SK-N-SH (cell line): ENCODE measurements around the gene SMYD3. TPM values are rescaled to one million over a fixed set of nuclear protein-coding genes. Genes with fewer than 3 reads are reported as not detected.

Source experiments
- CTCF ChIA-PET: fragments of 300-600, 350-600 bp; formaldehyde crosslinking; extraction: SDS; loops from one replicate; lab custom pipeline; 2021; lab: Yijun Ruan, JAX
- POLR2A ChIA-PET: fragments of 350-600 bp; sonication (Branson Sonifier 250); formaldehyde crosslinking; extraction: SDS; loops from one replicate; lab custom pipeline; 2020; ENCODE audit warnings: antibody characterized with exemption, inconsistent platforms; lab: Yijun Ruan, JAX
- DNase-seq: peaks from one replicate; pipeline ENCODE4 v3.0.0; 2012
- H2AFZ ChIP-seq: fragments of 200-600 bp; sonication (generic); 2 replicates; pipeline ENCODE4 v1.8.1; 2016; ENCODE audit warnings: antibody characterized with exemption, mild to moderate bottlenecking, low read depth
- H3F3A ChIP-seq: fragments of 200-600 bp; sonication (generic); replicated peaks from 2 replicates; pipeline ENCODE3; 2016; ENCODE audit warnings: antibody characterized with exemption, mild to moderate bottlenecking; ENCODE audit not compliant: insufficient read depth
- H3K27ac ChIP-seq, 2 experiments: fragments of 200-500 bp in 1 of 2; fragments of 200-600 bp in 1 of 2; sonication (Bioruptor generic) in 1 of 2; sonication (generic), shearing (Covaris generic) in 1 of 2; 2 replicates each; pipeline versions ENCODE4 v1.5.1 to v1.6.1; 2014 to 2016; ENCODE audit warnings: low read depth in 2 of 2, inconsistent platforms in 1 of 2, low read length in 1 of 2, mild to moderate bottlenecking in 1 of 2, mixed read lengths in 1 of 2
- H3K27me3 ChIP-seq: fragments of 200-600 bp; sonication (generic), shearing (Covaris generic); 2 replicates; pipeline ENCODE4 v1.6.1; 2016; ENCODE audit warnings: mixed run types; ENCODE audit not compliant: insufficient read depth
- H3K36me3 ChIP-seq, 2 experiments: fragments of 200-500 bp in 1 of 2; fragments of 200-600 bp in 1 of 2; sonication (Bioruptor generic) in 1 of 2; sonication (generic) in 1 of 2; replicated peaks in 1 of 2; 2 replicates each; pipeline versions ENCODE3 to v1.5.1; 2014 to 2016; ENCODE audit warnings: low read length in 1 of 2, mild to moderate bottlenecking in 1 of 2; ENCODE audit not compliant: insufficient read depth in 2 of 2, control insufficient read depth in 1 of 2
- H3K4me1 ChIP-seq, 2 experiments: fragments of 200-500 bp in 1 of 2; fragments of 200-600 bp in 1 of 2; sonication (Bioruptor generic) in 1 of 2; sonication (generic), shearing (Covaris generic) in 1 of 2; 2 replicates each; pipeline versions ENCODE4 v1.5.1 to v1.6.1; 2014 to 2016; ENCODE audit warnings: low read depth in 1 of 2, low read length in 1 of 2, mixed run types in 1 of 2; ENCODE audit not compliant: insufficient read depth in 2 of 2, control insufficient read depth in 1 of 2
- H3K4me2 ChIP-seq: fragments of 200-600 bp; sonication (generic), shearing (Covaris generic); 2 replicates; pipeline ENCODE4 v1.6.1; 2017; ENCODE audit warnings: mixed run types
- H3K4me3 ChIP-seq, 2 experiments: fragments of 200-500 bp in 1 of 2; fragments of 200-600 bp in 1 of 2; sonication (Bioruptor generic) in 1 of 2; sonication (generic), shearing (Covaris generic) in 1 of 2; 2 replicates each; pipeline versions ENCODE4 v1.5.1 to v1.8.1; 2014 to 2016; ENCODE audit warnings: low read depth in 2 of 2, inconsistent platforms in 1 of 2, low read length in 1 of 2, mild to moderate bottlenecking in 1 of 2, mixed read lengths in 1 of 2, moderate library complexity in 1 of 2
- H3K79me2 ChIP-seq: fragments of 200-600 bp; sonication (generic); 2 replicates; pipeline ENCODE4 v1.8.1; 2017; ENCODE audit warnings: mild to moderate bottlenecking; ENCODE audit not compliant: insufficient read depth
- H3K9ac ChIP-seq: fragments of 200-600 bp; sonication (generic); 2 replicates; pipeline ENCODE4 v1.6.1; 2017; ENCODE audit warnings: mixed run types
- H3K9me2 ChIP-seq: fragments of 200-600 bp; sonication (generic); 2 replicates; pipeline ENCODE4 v1.6.1; 2017; ENCODE audit warnings: mixed run types
- H3K9me3 ChIP-seq: fragments of 200-600 bp; sonication (generic); 2 replicates; pipeline ENCODE4 v1.6.1; 2017; ENCODE audit warnings: mixed run types, mild to moderate bottlenecking, moderate library complexity
- H4K20me1 ChIP-seq: fragments of 200-600 bp; sonication (generic); 2 replicates; pipeline ENCODE4 v1.6.1; 2017; ENCODE audit warnings: mild to moderate bottlenecking, mixed run types; ENCODE audit not compliant: insufficient read depth
- CHD2 ChIP-seq: fragments of 150-350 bp; IDR thresholded peaks from 2 replicates; pipeline ENCODE4 v1.6.1; 2018; ENCODE audit warnings: low read length; ENCODE audit not compliant: partially characterized antibody
- FOSL2 ChIP-seq: IDR thresholded peaks from 2 replicates; pipeline ENCODE4 v1.4.0; 2012; ENCODE audit warnings: low read depth, mild to moderate bottlenecking, moderate library complexity, borderline replicate concordance
- GATA2 ChIP-seq: sonication (generic); formaldehyde crosslinking; IDR thresholded peaks from 2 replicates; pipeline ENCODE4 v1.5.0; 2020; ENCODE audit warnings: mild to moderate bottlenecking, missing genetic modification reagents
- JUND ChIP-seq: IDR thresholded peaks from 2 replicates; pipeline ENCODE4 v1.4.0; 2012
- MEF2A ChIP-seq: IDR thresholded peaks from 2 replicates; pipeline ENCODE4 v1.4.0; 2012; ENCODE audit warnings: low read depth, borderline replicate concordance
- NFIC ChIP-seq: IDR thresholded peaks from 2 replicates; pipeline ENCODE4 v1.4.0; 2012; ENCODE audit warnings: borderline replicate concordance
- NRF1 ChIP-seq: IDR thresholded peaks from 2 replicates; pipeline ENCODE4 v1.6.1; 2012; ENCODE audit warnings: low read depth, mild to moderate bottlenecking, low read length
- RAD21 ChIP-seq: IDR thresholded peaks from 2 replicates; pipeline ENCODE4 v1.6.1; 2012; ENCODE audit warnings: mild to moderate bottlenecking, low read length
- RCOR1 ChIP-seq: fragments of 150-350 bp; IDR thresholded peaks from 2 replicates; pipeline ENCODE4 v1.6.1; 2017; ENCODE audit warnings: antibody characterized with exemption, low read length
- RFX5 ChIP-seq: IDR thresholded peaks from 2 replicates; pipeline ENCODE4 v1.6.1; 2012; ENCODE audit warnings: mild to moderate bottlenecking, improper control_type of control experiment, low read length
- SMC3 ChIP-seq: IDR thresholded peaks from 2 replicates; pipeline ENCODE4 v1.6.1; 2012; ENCODE audit warnings: low read depth, low read length, improper control_type of control experiment
- TAF1 ChIP-seq: IDR thresholded peaks from 2 replicates; pipeline ENCODE4 v1.6.1; 2012; ENCODE audit warnings: low read depth, mild to moderate bottlenecking, low read length, moderate library complexity, borderline replicate concordance
- TCF12 ChIP-seq: IDR thresholded peaks from 2 replicates; pipeline ENCODE4 v1.4.0; 2012
- TEAD4 ChIP-seq: IDR thresholded peaks from 2 replicates; pipeline ENCODE4 v1.4.0; 2012; ENCODE audit warnings: mild to moderate bottlenecking, borderline replicate concordance; ENCODE audit not compliant: insufficient read depth
- WGBS: methylation state at CpG from one replicate; pipeline ENCODE4 v1.1.6; 2017; ENCODE audit warnings: low lambda C conversion rate; 5-methylcytosine and 5-hydroxymethylcytosine counted together
- polyA plus RNA-seq, 3 experiments: library from polyadenylated mRNA; depleted of rRNA; stranded (reverse); fragments of >200 nt; gene quantifications; 2 replicates each; pipeline ENCODE4 v1.2.3, GENCODE V29; 2012
- TF ChIP-seq, protein P1 (sequence below): fragments of 150-350 bp; IDR thresholded peaks from 2 replicates; pipeline ENCODE4 v1.6.1; 2016; ENCODE audit warnings: mild to moderate bottlenecking, low read depth, low read length
- TF ChIP-seq, protein P2 (sequence below): fragments of 150-350 bp; IDR thresholded peaks from 2 replicates; pipeline ENCODE4 v1.6.1; 2017; ENCODE audit warnings: antibody characterized with exemption, low read length, low read depth, borderline replicate concordance
- TF ChIP-seq, protein P3 (sequence below): IDR thresholded peaks from 2 replicates; pipeline ENCODE4 v1.6.1; 2012; ENCODE audit warnings: mild to moderate bottlenecking, low read depth, low read length, moderate library complexity
- TF ChIP-seq, protein P4 (sequence below): IDR thresholded peaks from 2 replicates; pipeline ENCODE4 v1.4.0; 2012; ENCODE audit warnings: low read depth, borderline replicate concordance
- TF ChIP-seq, protein P5 (sequence below): IDR thresholded peaks from 2 replicates; pipeline ENCODE4; 2012
- TF ChIP-seq, protein P6 (sequence below): fragments of 200-600 bp; sonication (generic); IDR thresholded peaks from 2 replicates; pipeline ENCODE4 v1.6.1; 2017; ENCODE audit warnings: antibody characterized with exemption, mild to moderate bottlenecking, moderate library complexity

Gene SMYD3
- polyA plus RNA-seq, 1 of the 3 experiments (the other 2 are of a cell fraction) = 31.4 TPM

DNA sequence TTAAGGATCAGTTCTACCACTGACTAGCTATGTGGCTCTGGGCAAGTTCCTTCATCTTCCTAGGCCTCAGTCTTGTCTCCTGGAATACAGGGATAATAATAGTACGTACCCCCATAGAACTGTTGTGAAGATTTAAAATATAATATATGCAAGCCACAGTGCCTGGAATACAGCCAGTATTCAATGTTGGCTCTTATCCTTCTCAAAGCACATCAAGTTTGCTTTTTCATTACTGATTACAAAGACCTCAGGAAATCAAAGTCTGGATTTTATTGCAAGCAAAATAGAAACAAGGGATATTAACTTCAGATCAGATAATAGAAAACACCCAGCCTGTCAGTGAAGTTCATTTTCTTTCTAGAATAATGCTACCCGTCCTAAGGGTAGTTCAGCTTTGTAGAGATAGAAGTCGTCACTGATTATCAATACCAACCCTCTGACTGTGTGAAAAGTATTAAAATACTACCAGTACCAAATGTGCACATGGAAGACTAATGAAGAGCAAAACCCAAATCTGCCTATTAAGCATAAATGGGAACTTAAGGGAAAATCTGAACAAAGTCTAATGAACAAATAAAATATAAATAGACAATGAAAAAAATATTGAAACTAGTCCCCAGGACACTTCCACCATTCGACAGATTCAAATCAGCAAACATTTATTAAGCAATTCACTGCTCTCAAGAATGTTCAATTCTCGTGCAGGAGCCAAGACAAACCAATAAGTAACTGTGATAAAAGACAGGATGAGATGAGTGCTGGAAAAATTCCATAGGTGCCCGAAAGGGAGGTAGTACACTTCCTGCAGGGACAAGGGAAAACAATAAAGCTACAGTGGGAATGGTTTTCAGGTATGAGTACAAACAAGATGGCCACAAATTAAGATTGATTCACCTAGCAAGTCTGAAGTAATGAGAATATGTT is 206.2 kb downstream of the SMYD3 start:
- Histone ChIP-seq H3K27me3 (no peaks in the 10 kb centered on the region), H4K20me1 (no peaks in the 10 kb centered on the region), H3K36me3 (no peaks in the 10 kb centered on the region), H3K4me1 (peaks cover 14 to 38% of the 10 kb centered on the region in 2 experiments; a peak in 3 of 4 replicates), H3K4me2 (no peak overlapping the region), H3K27ac (no peak overlapping the region), H3K79me2 (no peaks in the 10 kb centered on the region), H3F3A (peaks cover 9% of the 10 kb centered on the region), H3K9me3 (no peaks in the 10 kb centered on the region), H3K4me3 (no peak overlapping the region), H3K9ac (no peak overlapping the region), H2AFZ (no peak overlapping the region), H3K9me2 (no peaks in the 10 kb centered on the region)
- CTCF ChIA-PET = interaction anchor here (2.0 to 2.1 kb wide), 2 partner anchors 20 to 150 kb away, joined by 4 to 8 read pairs; no protein-coding TSS in a partner anchor
- WGBS = 58% methylated on average over 6 of the region's 6 CpGs
- no peak for DNase-seq
- POLR2A ChIA-PET = no interaction called here
- TF ChIP-seq RAD21 (no peak), CHD2 (no peak), FOSL2 (no peak), TAF1 (no peak), SMC3 (no peak), RCOR1 (no peak), JUND (no peak), TCF12 (no peak), NRF1 (no peak), RFX5 (no peak), GATA2 (CRISPR knock-in tag) (no peak), NFIC (no peak), MEF2A (no peak), TEAD4 (no peak)
- TF ChIP-seq, protein P1, sequence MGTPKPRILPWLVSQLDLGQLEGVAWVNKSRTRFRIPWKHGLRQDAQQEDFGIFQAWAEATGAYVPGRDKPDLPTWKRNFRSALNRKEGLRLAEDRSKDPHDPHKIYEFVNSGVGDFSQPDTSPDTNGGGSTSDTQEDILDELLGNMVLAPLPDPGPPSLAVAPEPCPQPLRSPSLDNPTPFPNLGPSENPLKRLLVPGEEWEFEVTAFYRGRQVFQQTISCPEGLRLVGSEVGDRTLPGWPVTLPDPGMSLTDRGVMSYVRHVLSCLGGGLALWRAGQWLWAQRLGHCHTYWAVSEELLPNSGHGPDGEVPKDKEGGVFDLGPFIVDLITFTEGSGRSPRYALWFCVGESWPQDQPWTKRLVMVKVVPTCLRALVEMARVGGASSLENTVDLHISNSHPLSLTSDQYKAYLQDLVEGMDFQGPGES = no peak
- TF ChIP-seq, protein P2, sequence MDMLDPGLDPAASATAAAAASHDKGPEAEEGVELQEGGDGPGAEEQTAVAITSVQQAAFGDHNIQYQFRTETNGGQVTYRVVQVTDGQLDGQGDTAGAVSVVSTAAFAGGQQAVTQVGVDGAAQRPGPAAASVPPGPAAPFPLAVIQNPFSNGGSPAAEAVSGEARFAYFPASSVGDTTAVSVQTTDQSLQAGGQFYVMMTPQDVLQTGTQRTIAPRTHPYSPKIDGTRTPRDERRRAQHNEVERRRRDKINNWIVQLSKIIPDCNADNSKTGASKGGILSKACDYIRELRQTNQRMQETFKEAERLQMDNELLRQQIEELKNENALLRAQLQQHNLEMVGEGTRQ = no peak
- TF ChIP-seq, protein P3, sequence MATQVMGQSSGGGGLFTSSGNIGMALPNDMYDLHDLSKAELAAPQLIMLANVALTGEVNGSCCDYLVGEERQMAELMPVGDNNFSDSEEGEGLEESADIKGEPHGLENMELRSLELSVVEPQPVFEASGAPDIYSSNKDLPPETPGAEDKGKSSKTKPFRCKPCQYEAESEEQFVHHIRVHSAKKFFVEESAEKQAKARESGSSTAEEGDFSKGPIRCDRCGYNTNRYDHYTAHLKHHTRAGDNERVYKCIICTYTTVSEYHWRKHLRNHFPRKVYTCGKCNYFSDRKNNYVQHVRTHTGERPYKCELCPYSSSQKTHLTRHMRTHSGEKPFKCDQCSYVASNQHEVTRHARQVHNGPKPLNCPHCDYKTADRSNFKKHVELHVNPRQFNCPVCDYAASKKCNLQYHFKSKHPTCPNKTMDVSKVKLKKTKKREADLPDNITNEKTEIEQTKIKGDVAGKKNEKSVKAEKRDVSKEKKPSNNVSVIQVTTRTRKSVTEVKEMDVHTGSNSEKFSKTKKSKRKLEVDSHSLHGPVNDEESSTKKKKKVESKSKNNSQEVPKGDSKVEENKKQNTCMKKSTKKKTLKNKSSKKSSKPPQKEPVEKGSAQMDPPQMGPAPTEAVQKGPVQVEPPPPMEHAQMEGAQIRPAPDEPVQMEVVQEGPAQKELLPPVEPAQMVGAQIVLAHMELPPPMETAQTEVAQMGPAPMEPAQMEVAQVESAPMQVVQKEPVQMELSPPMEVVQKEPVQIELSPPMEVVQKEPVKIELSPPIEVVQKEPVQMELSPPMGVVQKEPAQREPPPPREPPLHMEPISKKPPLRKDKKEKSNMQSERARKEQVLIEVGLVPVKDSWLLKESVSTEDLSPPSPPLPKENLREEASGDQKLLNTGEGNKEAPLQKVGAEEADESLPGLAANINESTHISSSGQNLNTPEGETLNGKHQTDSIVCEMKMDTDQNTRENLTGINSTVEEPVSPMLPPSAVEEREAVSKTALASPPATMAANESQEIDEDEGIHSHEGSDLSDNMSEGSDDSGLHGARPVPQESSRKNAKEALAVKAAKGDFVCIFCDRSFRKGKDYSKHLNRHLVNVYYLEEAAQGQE = no peak
- TF ChIP-seq, protein P4, sequence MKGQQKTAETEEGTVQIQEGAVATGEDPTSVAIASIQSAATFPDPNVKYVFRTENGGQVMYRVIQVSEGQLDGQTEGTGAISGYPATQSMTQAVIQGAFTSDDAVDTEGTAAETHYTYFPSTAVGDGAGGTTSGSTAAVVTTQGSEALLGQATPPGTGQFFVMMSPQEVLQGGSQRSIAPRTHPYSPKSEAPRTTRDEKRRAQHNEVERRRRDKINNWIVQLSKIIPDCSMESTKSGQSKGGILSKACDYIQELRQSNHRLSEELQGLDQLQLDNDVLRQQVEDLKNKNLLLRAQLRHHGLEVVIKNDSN = no peak
- TF ChIP-seq, protein P5, sequence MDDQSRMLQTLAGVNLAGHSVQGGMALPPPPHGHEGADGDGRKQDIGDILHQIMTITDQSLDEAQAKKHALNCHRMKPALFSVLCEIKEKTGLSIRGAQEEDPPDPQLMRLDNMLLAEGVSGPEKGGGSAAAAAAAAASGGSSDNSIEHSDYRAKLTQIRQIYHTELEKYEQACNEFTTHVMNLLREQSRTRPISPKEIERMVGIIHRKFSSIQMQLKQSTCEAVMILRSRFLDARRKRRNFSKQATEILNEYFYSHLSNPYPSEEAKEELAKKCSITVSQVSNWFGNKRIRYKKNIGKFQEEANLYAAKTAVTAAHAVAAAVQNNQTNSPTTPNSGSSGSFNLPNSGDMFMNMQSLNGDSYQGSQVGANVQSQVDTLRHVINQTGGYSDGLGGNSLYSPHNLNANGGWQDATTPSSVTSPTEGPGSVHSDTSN = no peak
- TF ChIP-seq, protein P6, sequence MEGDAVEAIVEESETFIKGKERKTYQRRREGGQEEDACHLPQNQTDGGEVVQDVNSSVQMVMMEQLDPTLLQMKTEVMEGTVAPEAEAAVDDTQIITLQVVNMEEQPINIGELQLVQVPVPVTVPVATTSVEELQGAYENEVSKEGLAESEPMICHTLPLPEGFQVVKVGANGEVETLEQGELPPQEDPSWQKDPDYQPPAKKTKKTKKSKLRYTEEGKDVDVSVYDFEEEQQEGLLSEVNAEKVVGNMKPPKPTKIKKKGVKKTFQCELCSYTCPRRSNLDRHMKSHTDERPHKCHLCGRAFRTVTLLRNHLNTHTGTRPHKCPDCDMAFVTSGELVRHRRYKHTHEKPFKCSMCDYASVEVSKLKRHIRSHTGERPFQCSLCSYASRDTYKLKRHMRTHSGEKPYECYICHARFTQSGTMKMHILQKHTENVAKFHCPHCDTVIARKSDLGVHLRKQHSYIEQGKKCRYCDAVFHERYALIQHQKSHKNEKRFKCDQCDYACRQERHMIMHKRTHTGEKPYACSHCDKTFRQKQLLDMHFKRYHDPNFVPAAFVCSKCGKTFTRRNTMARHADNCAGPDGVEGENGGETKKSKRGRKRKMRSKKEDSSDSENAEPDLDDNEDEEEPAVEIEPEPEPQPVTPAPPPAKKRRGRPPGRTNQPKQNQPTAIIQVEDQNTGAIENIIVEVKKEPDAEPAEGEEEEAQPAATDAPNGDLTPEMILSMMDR = no peak
